VCaP (cell line): Measurements from ENCODE around the gene USP33.
"Not testable (repeated sequence)": the region's sequence is repeated elsewhere in the genome, so short reads cannot be mapped to it uniquely, and the experiment has no call there.

ENCODE experiments used
- H3K27ac ChIP-seq: fragments of 450-650 bp; 2 replicates; pipeline ENCODE4 v1.5.1; 2017
- TF ChIP-seq, protein P1 (sequence below): fragments of 450-650 bp; conservative IDR thresholded peaks from 2 replicates; pipeline ENCODE4 v1.5.1; 2017; ENCODE audit warnings: mild to moderate bottlenecking, moderate library complexity

USP33 gene

GRCh38 chr1:77757603-77758002 lies 2.0 kb downstream of the USP33 start:
- H3K27ac ChIP-seq = peak overlapping the region; percentile 93
- TF ChIP-seq, protein P1, sequence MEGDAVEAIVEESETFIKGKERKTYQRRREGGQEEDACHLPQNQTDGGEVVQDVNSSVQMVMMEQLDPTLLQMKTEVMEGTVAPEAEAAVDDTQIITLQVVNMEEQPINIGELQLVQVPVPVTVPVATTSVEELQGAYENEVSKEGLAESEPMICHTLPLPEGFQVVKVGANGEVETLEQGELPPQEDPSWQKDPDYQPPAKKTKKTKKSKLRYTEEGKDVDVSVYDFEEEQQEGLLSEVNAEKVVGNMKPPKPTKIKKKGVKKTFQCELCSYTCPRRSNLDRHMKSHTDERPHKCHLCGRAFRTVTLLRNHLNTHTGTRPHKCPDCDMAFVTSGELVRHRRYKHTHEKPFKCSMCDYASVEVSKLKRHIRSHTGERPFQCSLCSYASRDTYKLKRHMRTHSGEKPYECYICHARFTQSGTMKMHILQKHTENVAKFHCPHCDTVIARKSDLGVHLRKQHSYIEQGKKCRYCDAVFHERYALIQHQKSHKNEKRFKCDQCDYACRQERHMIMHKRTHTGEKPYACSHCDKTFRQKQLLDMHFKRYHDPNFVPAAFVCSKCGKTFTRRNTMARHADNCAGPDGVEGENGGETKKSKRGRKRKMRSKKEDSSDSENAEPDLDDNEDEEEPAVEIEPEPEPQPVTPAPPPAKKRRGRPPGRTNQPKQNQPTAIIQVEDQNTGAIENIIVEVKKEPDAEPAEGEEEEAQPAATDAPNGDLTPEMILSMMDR = no peak

DNA sequence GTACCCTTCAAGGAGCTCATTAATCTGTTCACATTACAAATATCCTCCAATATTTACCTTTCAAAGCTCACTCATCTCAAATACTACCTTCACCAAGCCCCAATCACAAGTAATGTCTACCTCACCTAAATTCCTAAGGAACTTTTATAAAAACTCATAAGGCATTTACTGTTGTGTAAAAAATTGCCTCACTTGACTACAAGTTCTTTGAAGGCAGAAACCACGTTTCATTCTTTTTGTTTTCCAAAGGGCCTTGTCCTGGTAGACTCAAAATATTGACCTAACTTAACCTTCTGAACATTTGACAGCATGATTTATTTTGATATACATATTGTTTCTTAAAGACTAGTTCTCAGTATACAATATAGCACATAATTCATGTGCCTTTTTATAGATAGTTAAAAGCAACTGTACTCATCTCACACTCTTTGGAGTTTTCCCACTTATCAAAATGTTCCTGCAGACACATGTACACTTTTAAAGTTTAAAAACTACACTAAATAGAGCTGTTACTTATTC lies 2.5 kb downstream of the USP33 start:
- TF ChIP-seq, protein P1 = no peak
- H3K27ac ChIP-seq = peak overlapping the region; percentile 93

DNA sequence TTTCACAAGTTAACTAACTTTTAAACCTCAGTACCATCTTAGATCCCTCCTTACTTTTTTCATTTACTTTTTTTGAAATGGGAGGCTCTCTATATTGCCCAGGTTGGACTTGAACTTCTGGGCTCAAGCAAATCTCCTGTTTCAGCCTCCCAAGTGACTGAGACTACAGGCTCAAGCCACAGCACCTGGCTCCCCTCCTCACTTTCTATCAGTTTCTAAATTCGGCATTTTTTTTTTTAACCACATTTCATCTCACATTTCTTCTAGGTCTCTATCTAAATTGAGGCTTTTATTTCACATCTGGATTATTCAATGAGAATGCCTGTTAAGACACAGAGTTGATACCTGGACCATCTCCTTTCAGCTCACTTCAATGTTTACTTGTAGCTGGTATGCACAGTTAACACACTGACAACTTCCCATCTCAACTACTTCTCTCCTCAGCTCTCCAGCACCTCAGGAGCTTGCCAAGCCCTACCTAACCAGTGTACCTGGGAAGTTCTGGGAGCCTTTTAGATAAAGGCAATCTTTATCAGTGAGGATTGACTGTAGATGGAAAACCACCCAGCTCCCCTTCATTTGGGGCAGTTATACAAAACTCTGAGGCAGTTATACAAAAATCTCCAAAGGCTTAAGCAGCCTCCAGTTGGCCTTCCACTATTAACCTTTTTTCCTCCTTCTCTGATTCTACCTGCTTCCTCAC lies 3.4 kb downstream of the USP33 start:
- H3K27ac ChIP-seq = no peak overlapping the region
- TF ChIP-seq, protein P1 = no peak

GRCh38 chr1:77749489-77749888 lies 10.2 kb downstream of the USP33 start:
- not testable (repeated sequence) for H3K27ac ChIP-seq

- TF ChIP-seq, protein P1 = no peak; the same call in 1 of the 2 replicates
- peak overlapping the region; percentile 43; the same call in 1 of the 2 replicates for H3K27ac ChIP-seq
Measured at GRCh38 chr1:77744576-77744975, 15.1 kb downstream of the USP33 start.

DNA sequence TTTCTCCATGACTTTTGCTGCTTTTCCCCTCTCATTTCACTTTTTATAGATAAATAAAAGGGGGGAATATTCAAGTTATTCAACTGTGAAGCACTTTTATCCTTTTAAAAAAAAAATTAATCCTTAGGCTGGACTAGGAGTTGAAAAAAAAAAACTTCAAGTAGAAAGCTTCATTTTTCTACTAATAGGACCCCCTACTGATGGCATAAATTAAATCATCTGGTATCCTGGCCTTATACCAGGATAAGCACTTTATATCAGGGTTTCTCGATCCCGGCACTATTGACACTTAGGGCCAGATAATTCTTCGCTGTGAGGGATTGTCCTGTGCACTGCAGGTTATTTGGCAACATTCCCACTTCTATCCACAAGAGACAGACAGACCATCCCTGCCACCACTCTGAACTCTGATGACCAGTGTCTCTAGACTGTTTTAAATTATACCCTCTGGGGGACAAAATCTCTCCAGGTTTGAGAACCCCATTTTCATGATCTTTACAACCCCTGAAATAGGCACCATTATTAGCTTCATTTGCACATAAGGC lies 17.6 kb downstream of the USP33 start:
- TF ChIP-seq, protein P1 = no peak
- H3K27ac ChIP-seq = no peak overlapping the region

DNA sequence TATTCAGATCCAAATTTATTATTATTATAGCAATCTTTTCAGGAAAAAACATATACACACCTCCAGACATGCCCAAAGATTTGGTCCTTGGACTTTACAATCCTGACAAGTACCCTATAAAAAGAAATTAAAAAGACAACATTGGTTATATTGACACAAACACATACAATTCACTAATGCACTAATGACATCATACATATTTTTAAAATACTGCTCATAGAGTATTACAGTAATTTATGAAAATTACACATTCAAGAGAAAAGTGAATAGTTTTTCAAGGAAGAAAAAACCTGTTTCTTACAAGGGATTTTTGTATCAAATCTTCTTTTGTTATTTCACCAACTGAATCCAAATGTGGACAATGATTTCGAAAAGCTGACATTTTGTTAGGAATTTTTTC lies 18.3 kb downstream of the USP33 start:
- no peak overlapping the region for H3K27ac ChIP-seq
- TF ChIP-seq, protein P1 = no peak

DNA sequence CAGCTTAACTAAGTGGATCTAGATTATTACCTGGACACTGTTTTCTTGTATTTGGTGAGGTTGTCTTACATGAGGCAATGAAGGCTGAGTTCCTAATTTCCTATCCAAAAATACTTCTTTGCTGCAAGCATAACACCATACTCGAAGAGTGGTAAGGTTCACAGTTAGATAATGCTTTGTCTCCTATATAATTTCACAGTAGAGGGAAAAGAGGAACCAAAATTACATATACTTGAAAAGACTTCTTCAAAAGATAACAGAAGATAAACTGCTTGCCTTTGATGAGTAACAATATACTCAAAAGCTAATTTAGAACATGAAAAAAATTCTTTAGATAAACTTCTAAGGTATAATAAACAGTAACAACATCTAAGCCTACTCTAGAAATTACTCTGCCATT lies 20.4 kb downstream of the USP33 start:
- TF ChIP-seq, protein P1 = no peak
- no peak overlapping the region for H3K27ac ChIP-seq
